Measurements from ENCODE around the gene MTRF1. TPM values are rescaled to one million over a fixed set of nuclear protein-coding genes. Genes with fewer than 3 reads are reported as not detected.

MTRF1 gene, protein sequence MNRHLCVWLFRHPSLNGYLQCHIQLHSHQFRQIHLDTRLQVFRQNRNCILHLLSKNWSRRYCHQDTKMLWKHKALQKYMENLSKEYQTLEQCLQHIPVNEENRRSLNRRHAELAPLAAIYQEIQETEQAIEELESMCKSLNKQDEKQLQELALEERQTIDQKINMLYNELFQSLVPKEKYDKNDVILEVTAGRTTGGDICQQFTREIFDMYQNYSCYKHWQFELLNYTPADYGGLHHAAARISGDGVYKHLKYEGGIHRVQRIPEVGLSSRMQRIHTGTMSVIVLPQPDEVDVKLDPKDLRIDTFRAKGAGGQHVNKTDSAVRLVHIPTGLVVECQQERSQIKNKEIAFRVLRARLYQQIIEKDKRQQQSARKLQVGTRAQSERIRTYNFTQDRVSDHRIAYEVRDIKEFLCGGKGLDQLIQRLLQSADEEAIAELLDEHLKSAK
- polyA plus RNA-seq (ENCODE audit: insufficient read depth in 1 of 5, insufficient read length in 5 of 5, low replicate concordance in 1 of 5): 10 to 100 TPM; 16.7 to 27.5 (median 26.1) TPM
- long read RNA-seq, donor 1, partial matches to known transcripts: 0 of 3 reads
- long read RNA-seq, donor 1, other reads (novel, unspliced or antisense): 0 of 3 reads
- long read RNA-seq, donor 2, partial matches to known transcripts: 0 of 2 reads
- long read RNA-seq, donor 2, other reads (novel, unspliced or antisense): 0 of 2 reads
- long read RNA-seq, donor 3, partial matches to known transcripts: 0 of 2 reads
- long read RNA-seq, donor 3, other reads (novel, unspliced or antisense): 0 of 2 reads
- long read RNA-seq, donor 4, partial matches to known transcripts: 0 of 1 reads
- long read RNA-seq, donor 4, other reads (novel, unspliced or antisense): 0 of 1 reads
- long read RNA-seq, donor 5: 0 reads
- long read RNA-seq, donor 6, partial matches to known transcripts: 0 of 2 reads
- long read RNA-seq, donor 6, other reads (novel, unspliced or antisense): 0 of 2 reads
- long read RNA-seq, donor 7, partial matches to known transcripts: 5 of 5 reads
- long read RNA-seq, donor 7, other reads (novel, unspliced or antisense): 0 of 5 reads
- long read RNA-seq, donor 8, partial matches to known transcripts: 0 of 1 reads
- long read RNA-seq, donor 8, other reads (novel, unspliced or antisense): 0 of 1 reads

DNA sequence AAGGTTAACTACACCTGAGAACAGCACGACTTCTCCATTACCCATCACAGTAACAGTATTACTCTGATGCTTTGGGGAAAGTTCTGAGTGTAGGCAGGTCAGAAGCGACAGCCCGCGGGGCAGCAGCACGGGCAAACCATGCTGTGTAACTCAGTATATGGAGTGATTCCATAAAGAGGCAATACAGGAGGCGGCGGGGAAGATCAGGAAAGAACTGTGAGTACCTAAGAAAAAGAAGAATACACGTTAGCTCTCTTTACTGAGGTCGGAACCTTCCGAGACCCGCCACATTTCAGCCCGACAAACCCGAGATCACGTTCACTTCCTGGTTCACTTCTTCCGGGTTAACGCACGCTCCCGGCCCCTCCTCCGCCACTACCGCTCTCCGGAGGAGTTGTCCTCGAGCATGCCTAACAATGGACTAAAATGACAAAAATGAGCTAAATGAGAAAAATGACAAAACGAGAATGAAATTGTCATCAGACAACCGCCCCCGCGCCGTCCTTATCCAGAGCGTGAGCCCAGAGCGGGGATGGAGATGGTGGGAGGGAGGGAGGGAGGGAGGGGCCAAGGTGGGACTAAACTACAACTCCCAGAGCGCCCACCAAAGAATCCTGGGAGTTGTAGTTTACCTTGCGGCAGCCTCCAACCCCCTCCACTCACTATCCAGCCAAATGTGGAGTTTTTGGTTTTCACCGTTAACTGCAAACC lies at the start of gene MTRF1:
Gene MTRF1, minus strand, starts transcription at position 316 of the 711 bp plus-strand sequence. CDS start 2,669 bp downstream, outside the sequence.
- DNase-seq: peak; percentile 84 to 90

- DNase-seq: no peak
Observed at GRCh38 chr13:41313117-41313516, 49.7 kb upstream of the MTRF1 start.

GRCh38 chr13:41312176-41312500 lies 48.8 kb upstream of the MTRF1 start:
- DNase-seq: peak; percentile 47 to 51

DNA sequence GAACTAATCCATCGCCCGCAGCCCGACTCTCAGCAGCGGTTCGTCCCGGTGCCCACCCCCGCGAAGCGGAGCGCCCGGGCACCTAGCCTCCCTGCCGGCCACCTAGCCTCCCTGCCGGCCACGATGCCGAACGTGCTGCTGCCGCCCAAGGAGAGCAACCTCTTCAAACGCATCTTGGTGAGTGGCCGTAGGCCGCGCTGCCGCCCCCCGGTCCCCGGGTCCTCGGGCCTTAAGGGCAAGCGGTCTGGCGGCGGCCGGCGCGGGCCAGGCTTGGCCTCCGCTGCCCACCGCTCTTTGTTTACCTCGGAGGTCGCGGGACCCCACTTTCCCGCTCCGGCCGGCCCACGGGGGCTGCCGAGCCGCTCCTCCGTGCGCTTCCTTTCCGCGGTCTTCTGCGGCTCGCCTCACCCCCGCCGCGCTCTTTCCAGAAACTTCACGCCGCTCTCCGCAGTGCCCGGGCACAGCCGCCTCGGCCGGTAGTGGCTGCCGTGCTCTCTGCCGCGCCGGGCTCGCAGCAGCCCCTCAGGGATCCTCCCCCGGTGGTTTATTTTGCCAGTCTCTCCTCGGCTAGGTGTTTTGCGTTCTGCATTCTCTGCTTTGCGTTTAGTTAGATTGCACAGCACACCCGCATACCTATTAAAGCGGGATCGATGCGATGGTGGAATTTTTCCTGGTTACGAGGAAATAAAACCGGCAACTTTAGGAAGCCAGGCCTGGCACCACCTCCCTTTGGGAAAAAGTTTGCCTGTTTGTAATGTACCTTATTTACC lies 48.2 kb upstream of the MTRF1 start:
- no peak for DNase-seq

- DNase-seq: peak; percentile 95
Observed at GRCh38 chr13:41310963-41311405, 47.6 kb upstream of the MTRF1 start, which contains the start of gene NAA16. NAA16 (plus strand) TSS chr13:41311267; CDS start chr13:41311529, 262 bp downstream.

GRCh38 chr13:41307884-41308640 lies 44.7 kb upstream of the MTRF1 start:
- DNase-seq: no peak

DNA sequence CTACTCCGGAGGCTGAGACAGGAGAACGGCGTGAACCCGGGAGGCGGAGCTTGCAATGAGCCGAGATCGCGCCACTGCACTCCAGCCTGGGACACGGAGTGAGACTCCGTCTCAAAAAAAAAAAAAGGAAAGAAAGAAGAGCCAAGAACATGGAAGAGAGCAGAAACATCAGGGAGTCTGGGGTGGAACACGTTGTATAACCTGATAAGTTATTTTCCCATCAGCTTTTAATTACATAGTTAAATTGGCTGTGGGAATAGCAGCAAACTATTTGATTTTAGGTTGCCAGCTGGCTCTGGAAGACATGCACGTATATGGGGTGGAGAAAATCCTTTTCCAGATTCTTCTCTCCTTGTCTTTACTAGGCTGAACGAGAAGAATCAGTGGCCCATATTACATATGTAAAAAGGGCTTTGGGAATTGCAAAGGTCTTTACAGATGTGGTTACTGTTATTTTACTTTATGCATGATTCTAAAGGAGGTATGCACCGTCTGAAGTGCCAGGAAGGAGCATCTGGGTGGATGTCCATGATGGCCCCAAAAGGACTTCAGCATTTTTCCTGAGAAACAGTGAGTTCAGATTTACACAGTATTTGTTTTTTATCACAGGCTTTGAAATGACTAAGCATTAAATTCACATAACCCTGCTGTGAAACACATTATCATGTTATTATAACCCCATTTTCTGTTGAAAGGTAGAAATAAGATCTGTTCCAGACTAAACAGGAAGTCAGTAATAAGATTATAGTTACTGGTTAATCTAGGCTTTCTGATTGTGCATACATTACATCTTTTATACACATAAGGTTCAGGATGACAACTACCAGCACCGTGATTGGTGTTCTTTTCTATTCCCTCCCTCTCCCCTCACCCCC lies 43.1 kb upstream of the MTRF1 start:
- DNase-seq: no peak

- DNase-seq: no peak
Observed at GRCh38 chr13:41304551-41304950, 41.2 kb upstream of the MTRF1 start.

DNA sequence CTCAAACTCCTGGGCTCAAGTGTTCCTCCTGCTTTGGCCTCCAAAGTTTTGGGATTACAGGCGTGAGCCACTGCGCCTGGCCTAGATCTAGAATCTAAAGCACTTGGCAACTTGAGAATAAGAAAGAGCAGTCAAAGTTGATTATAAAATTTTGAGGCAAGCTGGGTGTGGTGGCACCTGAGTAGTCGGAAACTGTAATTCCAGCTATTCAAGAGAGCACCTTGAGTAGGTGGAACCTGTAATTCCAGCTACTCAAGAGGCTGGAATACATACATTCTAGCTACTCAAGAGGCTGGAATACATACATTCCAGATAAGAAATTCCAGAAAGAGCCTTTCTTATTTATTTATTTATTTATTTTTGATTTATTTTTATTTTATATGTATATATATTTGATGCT lies 39.4 kb upstream of the MTRF1 start:
- peak; percentile 36 to 41 for DNase-seq

- DNase-seq: no peak
Observed at GRCh38 chr13:41299316-41300094, 36.1 kb upstream of the MTRF1 start.

- DNase-seq: no peak
Observed at GRCh38 chr13:41296879-41297646, 33.7 kb upstream of the MTRF1 start.

GRCh38 chr13:41295973-41296372 lies 32.6 kb upstream of the MTRF1 start:
- no peak for DNase-seq

- DNase-seq: no peak
Observed at GRCh38 chr13:41294914-41295313, 31.5 kb upstream of the MTRF1 start.

DNA sequence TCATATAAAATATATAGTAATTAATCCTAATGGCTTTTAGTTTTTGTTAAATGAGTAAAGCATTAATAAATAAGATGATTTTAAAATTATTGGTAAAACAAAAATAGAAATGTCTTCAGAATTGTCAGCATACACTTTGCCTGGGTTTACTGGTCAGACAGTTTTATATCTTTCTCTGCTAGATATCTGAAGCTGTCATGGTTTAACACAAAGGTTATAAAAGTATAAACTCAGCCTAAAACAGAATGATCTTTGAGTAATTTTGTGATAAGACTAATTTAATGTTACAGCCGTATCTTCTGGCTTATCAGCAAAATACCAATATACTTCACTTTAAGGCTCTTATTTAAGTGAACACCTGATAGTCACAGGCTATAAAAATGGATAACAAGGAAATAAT lies 29.9 kb upstream of the MTRF1 start:
- DNase-seq: no peak

DNA sequence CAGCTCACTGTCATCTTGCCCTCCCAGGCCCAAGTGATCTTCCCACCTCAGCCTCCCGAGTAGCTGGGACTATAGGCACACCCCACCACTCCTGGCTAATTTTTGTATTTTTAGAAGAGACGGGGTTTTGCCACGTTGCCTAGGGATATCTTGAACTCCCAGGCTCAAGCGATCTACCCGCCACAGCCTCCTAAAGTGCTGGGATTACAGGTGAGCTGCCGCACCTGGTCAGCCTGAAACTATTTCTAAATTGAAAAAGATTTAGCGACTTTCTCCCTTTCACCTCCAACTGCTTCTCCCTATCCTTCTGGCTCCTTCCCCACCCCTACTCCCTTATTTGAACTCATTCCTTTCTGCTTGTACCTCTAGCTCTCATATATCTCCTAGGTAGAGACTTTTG lies 27.9 kb upstream of the MTRF1 start:
- no peak for DNase-seq

GRCh38 chr13:41289463-41289881 lies 26.1 kb upstream of the MTRF1 start:
- no peak for DNase-seq

DNA sequence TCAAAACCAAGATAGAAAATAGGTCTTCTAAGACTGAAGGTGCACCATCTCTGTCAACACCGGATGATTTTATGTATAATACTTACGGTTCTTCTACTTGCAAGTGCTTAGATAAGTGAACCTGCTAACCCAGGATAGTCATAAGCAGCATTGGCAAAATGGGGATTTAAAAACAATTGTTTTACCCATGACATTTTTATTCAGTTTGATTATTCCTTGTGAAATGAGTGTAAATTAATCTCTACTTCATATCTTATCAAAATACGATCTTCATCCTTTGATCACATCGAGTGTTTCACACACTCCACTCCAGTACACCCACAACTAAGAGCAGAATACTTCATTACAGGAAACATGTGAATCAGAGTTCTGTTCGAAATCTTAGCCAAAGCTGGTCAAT lies 23.0 kb upstream of the MTRF1 start:
- DNase-seq: no peak

All from right lung (tissue), 10 donors.